Measurements from ENCODE around the gene SPINK4.

SPINK4 gene, protein sequence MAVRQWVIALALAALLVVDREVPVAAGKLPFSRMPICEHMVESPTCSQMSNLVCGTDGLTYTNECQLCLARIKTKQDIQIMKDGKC

DNA sequence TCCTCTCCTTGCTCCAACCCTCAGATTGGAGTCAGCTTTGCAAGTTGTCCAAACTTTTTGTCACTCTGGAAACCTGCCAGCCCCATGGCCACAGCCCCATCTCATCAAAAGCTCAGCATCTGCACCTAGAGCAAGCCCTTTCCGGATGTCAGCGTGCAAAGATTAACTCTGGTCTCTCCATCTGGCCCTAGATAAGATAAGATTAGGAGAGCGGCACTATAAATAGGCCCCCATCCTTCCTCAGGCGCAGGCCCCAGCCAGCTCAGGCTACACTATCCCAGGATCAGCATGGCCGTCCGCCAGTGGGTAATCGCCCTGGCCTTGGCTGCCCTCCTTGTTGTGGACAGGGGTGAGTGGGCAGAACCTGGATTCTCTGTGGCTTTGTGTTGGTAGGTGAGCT is at the start of gene SPINK4:
Gene SPINK4 (plus strand): TSS at position 247 of the 400 bp plus-strand sequence. CDS start 42 bp downstream, at position 289.
- DNase-seq: no peak

DNA sequence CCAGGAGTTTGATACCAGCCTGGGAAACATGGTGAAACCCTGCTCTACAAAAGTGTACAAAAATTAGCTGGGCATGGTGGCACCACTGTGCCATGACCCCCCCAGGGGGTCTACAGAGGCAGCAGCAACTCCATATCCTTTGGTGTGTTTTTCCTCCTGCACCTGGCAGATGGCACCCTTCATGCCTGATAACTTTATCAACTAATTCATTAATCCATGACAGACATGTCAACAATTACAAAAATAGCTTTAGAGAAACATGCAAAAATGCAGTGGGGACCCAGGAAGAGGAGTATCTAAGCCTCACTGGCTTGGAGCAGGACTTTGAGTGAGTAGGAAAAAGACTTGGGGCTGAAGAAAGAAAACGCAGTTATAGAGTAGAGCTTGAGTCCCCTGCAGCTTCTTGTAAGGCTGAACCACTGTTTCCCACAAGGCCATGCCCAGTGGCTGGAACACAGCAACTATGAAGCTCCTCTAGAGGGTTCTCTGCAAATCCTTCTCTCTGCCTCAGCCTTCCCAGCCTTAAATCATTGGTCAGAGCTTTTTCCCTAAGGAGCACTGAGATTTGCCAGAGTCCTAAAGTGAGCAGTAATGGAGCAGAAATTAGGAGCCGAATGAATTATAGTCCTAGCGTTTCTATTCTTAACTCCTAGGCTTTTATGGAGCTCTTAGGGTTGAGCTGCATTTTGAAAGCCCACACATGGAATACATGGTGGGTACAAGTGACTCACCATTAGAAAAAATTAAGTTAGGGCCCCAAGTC is 47.3 kb upstream of the SPINK4 start:
- DNase-seq: no peak

DNA sequence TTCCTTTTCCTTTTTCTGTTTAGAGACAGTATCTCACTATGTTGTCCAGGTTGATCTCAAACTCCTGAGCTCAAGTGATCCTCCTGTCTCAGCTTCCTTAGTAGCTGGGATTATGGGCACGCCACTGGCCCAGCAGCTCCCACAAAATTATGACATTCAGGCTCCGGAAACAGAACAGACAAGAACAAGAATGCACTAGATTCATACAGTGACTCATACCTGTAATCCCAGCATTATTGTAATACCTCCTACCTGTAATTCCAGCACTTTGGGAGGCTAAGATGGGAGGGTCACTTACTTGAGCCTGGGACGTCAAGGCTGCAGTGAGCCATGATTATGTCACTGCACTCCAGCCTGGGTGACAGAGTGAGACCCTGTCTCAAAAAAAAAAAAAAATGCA is 46.1 kb upstream of the SPINK4 start:
- no peak for DNase-seq

DNA sequence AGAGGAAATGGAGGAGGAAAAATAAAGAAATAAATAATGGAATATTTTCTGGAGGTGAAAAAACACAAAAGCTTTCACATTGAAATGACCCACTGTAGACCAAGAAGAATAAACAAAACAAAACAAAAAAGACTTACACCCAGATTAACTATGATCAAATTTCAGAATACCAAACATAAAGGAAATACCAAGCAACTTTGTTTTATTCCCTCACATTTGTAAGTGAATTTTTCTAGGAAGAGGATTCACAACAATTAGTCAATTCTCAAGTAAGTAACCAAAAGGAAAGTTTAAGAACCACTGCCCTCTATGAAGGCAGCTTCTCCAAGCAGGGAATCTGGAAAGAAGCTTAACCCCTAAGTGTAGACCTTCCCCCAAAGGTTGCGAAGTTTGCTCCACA is 43.2 kb upstream of the SPINK4 start:
- no peak for DNase-seq

DNA sequence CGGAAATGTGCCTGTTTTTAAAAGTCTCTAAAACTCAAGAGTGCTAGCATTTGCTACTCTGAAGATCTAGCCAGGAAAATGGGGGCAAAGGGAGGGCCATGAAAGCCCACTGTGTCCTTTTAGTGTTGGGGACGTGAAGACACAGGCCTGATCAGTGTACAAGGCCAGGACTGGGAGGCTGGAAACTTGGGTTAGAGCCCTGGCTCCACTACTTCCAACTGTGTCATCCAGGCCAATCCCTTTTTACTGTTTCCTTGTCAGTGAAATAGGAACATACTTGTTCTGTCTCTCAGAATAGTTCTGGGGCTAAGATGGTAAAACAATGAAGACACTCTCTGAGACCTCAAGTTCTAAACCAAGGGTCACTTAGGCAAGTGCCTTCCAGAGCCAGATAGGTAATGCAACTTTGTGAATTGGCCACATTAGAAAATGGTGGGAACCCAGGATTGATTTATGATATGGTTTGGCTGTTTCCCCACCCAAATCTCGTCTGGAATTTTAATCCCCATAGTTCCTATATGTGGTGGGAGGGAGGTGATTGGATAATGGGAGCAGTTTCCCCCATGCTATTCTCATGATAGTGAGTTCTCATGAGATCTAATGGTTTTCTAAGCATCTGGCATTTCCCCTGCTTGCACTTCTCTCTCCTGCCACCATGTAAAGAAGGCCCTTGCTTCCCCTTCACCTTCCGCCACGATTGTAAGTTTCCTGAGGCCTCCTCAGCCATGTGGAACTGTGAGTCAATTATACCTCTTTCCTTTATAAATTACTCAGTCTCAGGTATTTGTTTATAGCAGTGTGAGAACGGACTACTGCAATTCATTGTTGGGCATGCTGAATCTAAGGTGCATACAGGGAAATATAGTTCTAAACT is 42.5 kb upstream of the SPINK4 start:
- no peak for DNase-seq

DNA sequence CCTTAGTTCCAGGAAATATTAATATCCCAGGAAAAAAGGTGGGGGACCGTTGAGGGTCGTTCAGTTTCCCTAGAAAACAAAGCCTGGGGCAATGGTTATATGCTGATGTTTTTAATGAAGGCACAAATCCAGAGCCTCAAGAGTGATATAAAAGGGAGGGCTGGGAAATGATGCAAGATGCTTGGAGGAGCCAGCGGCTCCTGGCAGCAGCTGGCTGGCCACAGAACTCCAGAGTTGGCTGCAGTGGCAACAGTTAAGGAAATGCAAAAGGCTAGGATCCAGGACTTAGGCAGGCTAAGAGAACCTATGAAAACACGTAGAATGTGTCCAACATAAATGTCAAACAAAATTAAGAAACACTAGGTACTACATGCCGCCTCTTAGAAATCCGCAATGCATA is 41.8 kb upstream of the SPINK4 start:
- no peak for DNase-seq

DNA sequence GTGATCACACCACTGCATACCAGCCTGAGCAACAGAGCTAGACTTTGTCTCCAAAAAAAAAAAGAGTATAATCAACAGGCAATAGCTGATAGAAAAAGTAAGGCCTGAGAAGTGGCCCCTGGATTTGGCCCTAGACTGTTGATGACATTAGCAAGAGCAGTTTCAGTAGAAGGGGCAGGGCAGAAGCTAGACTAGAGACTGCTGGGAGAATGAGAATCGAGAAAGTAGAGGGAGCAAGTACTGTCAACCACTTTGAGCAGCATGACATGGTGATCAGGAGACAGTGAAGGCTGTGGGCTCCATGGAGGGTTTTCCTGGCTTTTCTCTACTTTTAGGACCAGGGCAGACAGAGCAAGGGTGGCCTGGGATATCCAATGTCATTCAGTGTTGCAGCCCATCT is 37.9 kb upstream of the SPINK4 start:
- DNase-seq: no peak

DNA sequence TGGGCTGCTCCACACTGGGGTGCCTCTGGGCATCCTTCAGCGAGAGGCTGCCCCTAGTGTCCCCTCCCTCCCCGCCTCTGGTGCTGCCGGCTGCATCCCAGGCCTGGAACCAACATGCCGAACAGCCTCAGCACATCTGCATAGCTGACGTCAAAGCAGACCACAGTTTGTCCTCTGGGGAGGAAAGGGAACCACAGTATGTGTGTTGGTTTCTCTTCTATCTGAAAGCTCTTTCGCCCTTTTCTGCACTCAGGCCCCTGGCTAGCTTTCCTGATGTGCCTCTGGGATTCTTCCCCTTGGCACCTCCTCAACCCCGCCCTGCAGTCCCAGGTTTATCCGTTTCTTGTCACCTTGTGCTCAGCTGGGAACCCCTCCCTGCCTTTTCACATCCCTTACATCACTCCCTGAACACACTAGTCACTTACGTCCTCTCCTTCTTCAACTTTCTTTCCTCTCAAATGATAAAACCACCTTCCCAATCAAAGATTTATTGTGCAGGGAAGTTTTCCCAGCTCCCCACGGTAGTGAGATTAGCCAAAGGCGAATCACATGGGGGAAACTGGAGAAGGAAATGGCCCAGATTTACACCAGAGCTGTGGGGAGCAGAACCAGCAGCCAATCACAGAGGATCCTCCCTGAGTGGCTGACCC is 37.3 kb upstream of the SPINK4 start:
- no peak for DNase-seq

DNA sequence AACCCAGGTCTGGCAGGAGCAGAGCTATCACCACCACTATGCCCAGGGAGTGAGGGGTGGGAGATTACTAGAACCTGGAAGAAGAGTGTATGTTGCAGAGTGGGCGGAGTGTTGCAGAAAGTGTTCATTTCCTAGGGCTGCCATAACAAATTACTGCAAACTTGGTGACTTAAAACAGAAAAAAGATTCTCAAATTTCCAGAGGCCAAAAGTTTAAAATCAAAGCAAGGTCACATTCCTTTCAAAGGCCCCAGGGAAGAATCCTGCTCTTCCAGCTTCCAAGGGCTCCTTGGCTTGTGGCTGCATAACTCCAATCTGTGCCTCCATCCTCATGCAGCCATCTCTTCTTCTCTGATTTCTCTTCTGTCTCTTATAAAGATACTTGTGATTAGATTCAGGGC is 30.6 kb upstream of the SPINK4 start:
- DNase-seq: no peak

DNA sequence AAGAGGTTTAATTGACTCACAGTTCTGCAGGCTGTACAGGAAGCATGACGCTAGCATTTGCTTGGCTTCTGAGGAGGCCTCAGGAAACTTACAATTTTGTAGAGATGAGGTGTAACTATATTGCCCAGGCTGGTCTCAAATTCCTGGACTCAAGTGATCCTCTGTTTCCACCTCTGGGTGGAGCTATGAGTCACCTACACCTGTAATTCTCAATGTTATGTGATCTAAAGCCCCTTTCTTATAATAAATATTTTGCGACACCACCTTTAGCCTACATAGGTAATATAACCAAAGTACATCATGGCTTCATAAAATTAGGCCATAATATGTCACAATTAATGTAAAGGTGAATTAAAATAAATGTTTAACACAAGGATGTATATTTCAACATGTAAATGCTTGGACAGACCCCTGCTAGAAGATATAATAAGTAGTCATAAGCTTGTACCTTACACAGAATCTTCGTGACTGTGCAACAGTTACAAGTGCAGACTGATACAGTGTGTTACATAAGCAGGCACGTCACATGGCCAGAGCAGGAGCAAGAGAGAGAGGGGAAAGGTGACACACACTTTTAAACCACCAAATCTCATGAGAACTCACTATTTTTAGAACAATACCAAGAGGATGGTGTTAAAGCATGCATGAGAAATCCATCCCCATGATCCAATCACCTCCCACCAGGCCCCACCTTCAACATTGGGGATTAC is 29.8 kb upstream of the SPINK4 start:
- DNase-seq: no peak

DNA sequence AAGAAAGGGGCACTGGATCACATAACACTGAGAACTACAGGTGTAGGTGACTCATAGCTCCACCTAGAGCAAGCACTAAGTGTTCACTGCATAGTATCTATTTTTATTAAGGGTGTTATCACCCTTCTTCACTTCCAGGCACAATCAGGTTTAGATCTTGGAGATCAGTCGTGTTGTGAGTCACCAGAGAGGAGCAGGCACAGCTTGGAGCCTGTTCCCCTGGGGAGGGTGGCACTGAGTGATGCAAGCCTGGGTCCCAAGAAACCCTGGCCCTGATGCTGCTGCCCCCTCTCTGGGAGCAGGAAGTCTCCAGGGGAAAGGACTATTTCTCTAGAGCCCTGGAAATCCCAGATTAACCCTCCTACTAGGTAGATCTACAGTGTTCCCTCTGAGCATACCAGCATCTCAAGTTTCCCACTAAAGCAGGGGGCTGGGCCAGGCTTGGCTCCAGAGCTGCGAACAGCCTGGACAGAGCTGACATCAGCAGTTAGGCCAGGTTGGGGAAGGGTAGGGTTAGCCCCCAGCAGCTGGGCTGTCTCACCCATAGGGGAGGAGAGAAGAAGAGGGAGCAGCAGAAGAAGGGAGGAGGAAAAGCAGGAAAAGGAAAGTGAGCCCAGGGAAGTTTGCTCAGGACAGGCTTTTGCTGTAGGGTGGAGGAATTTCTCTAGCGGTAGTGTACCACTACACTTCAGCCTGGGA is 28.1 kb upstream of the SPINK4 start:
- no peak for DNase-seq

DNA sequence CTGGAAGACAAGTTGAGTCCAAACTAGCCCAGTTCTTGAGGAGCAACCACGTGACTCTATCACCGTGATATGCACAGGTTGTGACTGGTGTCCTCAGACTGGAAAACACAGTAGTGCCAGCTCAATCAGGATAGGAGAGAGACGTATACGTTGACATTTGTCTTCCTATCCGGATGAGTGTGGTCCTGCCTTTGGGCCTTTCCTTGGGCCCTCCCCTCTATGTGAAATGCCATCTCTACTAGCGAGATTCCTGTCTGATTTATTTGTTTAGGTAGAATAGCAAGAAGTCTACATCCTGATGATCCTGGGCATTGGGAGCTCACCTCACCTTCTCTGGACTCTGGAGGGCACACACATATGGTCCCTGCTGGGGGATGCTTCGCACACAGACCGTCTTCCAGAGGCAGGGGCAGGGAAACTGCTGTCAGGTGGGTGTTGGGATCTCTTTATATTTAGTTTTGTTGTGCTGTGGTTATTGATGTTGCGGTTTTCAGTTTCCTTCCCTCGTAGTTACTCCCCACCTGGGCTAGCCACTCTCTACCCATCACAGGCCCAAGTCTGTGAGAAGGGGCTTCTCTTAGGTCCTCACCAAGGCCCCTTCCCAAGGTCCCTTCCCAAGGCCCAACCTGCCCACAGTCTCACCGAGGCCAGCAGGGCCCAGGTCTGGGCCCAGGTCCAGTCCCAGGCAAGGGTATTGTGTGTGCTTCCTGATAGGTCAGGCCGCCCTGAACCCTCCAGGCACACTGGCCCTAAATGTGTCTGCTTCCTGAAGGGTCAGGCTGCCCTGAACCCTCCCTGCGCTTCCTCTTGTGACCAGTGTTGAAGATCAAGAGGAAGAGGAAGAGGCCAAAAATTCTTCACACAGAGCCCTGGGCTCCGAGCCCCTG is 19.0 kb upstream of the SPINK4 start:
- no peak for DNase-seq

DNA sequence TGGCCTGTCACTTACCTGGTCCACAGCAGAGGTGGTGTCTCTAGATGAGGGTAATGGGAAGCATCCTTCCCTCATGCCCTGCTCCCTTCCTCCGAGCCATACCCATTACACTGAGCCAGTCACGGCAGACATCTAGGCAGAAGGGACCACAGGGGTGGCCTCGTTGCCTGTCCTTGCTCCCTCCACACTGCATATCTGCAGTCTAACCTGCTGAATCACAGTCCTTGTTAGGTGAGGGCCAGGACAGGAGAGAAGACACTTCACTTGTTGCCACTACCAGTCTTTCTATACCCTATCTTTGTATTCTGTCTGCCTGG is 18.4 kb upstream of the SPINK4 start:
- DNase-seq: no peak

DNA sequence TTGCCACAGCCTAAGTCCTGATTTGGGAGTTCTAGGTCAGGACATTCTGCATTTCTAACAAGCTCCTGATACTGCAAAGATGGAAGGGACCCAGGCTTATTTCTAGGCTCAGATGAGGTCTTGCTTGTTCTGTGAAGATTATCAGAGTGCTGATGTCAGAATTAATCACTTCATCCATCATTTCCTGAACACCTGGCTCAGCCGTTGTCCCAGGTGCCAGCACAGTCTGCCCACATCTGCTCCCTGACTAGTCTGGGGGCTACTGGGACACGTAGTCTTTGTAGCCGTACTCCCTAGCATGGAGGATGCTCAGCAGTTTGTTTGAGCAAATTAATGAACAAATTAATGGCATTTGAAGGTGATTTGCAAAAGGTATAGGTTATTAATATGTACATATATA is 17.9 kb upstream of the SPINK4 start:
- DNase-seq: no peak

DNA sequence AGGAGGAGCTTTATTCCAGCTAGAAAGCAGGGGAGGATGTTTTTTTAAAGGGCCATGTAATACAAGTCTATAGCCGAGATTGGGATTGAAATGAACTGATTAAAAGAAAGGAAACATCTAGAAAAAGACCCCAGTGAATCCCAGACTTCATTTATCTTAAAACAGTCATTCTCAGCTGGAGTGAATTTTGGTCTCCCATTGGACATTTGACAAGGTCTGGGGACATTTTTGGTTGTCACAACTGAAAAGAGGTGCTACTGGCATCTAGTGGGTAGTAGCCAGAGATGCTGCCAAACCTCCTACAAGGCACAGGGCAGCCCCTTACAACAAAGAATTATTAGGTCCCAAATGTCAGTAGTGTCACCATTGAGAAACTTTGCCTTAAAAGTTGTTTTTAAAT is 16.3 kb upstream of the SPINK4 start:
- DNase-seq: no peak

DNA sequence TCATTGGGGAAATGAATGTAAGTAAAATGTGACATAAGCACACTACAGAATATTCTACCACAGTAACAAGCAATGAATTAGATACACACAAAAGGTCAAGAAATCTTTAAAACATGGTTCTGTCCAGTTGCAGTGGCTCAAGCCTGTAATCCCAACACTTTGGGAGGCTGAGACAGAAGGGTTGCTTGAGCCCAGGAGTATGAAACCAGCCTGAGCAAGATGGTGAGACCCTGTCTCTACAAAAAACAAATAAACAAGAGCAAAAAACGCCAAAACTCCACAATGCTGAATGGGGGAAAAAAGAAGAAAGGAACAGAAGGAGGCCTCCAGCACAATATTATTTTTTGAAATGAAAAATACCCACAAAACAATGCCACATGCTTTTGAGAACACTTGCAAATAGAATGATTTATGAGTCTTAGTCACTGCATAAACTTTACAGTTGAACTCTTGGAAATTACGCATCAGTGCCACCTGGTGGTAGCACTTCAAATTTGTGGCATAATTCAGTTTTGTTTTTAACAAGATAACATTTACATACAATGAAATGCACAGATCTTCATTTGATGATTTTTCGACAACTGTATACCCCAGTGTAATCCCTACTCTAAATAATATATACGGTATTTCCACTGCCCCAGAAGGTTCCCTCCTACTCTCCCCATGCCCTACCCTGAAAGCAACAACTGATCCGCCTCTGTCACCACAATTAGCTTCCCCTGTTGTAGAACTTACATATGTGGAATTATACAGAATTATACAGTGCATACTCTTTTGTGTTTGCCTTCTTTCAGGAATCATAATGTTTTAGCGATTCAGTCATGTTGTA is 14.4 kb upstream of the SPINK4 start:
- peak; percentile 80 for DNase-seq

DNA sequence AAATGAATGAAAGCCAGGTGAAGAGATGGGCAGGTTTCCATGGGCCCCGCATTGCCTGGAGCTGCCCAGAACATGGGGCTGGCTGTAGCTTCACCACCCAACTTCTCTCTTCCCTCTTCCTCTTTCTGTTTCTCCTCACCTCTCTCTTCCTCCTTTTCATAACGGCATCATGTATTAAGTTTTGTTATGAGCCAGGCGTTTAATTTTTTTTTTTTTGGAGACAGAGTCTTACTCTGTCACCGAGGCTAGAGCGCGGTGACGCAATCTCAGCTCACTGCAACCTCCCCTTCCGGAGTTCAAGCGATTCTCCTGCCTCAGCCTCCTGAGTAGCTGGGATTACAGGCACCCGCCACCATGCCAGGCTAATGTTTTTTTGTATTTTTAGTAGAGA is 13.0 kb upstream of the SPINK4 start:
- DNase-seq: no peak

DNA sequence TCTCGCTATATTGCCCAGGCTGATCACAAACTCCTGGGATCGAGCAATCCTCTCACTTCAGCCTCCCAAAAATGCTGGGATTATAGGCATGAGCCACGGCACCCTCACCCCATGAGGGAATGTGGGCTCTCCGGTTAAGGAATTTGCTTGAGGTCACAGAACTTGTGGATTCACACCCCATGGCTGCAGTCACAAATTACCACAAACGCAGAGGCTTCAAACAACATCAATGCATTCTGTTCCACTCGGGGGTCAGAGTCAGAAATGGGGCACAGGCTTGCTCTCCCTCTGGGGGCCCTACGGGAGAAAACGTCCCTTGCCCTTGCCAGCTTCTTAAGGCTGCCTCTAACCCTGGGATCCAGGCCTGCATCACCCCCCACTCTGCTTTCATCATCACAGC is 12.2 kb upstream of the SPINK4 start:
- DNase-seq: no peak

DNA sequence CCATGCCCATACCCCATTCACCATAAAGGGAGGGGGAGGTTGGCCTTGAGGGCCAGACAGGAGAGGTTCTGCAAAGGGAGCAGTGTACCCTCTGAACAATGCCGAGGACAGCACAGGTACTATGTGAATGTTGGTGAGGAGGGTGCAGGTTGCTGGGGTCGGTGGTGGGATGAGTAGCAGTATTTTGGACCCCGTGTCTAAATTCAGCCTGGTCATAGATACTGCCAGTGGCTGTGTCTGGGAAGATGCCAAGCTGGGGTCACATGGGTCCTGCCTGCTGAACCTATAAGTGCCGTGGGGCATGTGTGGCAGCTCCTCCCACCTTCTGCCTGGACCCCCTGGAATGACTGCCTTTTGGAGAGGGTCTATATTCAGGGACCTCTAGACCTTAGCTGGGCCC is 11.4 kb upstream of the SPINK4 start:
- DNase-seq: no peak

DNA sequence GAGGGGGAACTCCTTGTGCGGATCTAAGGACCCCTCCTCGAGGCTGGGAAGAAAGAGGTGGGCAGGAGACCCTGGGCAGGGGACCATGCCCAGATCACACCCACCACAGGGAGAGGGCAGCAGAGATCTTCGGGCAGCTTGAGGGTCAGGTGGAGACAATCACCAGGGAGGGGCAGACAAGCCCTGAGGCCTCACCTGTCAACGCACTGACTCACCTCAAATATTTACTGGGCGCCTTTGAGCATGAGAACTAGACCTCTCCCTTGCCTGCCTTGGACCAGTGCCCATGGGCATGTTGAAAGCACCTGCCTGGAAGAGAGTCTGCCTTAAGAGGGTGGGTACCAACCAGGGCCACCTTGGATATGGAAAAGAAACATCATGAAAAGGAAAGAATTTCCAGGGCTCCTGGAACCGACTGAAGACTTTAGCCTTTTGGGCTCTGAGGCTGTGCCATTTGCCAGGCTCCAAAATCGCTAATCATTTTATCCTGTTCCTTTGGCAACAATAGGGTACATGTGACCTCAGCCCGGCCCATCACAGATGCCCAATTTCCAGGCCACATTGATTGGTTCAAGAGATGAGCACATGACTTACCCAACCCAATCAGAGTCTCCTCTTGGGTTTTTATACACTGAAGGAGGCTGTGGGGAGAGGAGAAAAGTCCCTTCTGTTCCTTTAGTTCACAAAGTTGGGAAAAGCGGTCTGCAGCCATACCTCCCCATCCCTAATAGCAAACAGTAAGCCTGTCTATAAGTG is 10.4 kb upstream of the SPINK4 start:
- no peak for DNase-seq

All from stimulated activated CD4-positive, alpha-beta T cell treated with anti-CD3 and anti-CD28 coated beads, Interleukin-4, amount 100 ng/mL, for 24 hours (primary cell).